C4-2B (cell line): Measurements from ENCODE around the gene PPIF.

Source experiments
- H3K27ac ChIP-seq: fragments of 450-650 bp; 2 replicates; pipeline ENCODE4 v1.5.1; 2017
- CTCF ChIP-seq: fragments of 450-650 bp; conservative IDR thresholded peaks from 2 replicates; pipeline ENCODE4 v1.5.1; 2017; ENCODE audit warnings: mild to moderate bottlenecking
- ZFX ChIP-seq: fragments of 450-650 bp; IDR thresholded peaks from 2 replicates; pipeline ENCODE4 v1.6.1; 2017

Gene PPIF

GRCh38 chr10:79304479-79305087, 42.7 kb upstream of the PPIF start:
- H3K27ac ChIP-seq: no peak overlapping the region
- TF ChIP-seq ZFX (no peak), CTCF (no peak)

- H3K27ac ChIP-seq: no peak overlapping the region
- TF ChIP-seq ZFX (no peak), CTCF (no peak)
Observed at GRCh38 chr10:79305515-79305914, 41.8 kb upstream of the PPIF start.

- H3K27ac ChIP-seq: no peak overlapping the region
- TF ChIP-seq CTCF (no peak), ZFX (no peak)
Observed at GRCh38 chr10:79305988-79306387, 41.3 kb upstream of the PPIF start.

- no peak for TF ChIP-seq ZFX
- TF ChIP-seq CTCF: no peak
Observed at GRCh38 chr10:79306644-79307220, 40.5 kb upstream of the PPIF start.

GRCh38 chr10:79308016-79308415, 39.3 kb upstream of the PPIF start:
- TF ChIP-seq ZFX (no peak), CTCF (no peak)
- H3K27ac ChIP-seq: no peak overlapping the region

More at GRCh38 chr10:79306644-79307220, 40.5 kb upstream of the PPIF start:
- H3K27ac ChIP-seq: no peak overlapping the region

GRCh38 chr10:79308969-79309665, 38.2 kb upstream of the PPIF start:
- no peak overlapping the region for H3K27ac ChIP-seq
- no peak for TF ChIP-seq CTCF
- TF ChIP-seq ZFX: no peak

GRCh38 chr10:79310200-79310865, 36.9 kb upstream of the PPIF start:
- no peak overlapping the region for H3K27ac ChIP-seq
- no peak for TF ChIP-seq ZFX
- TF ChIP-seq CTCF: no peak
